AG04449 (cell line): ENCODE data around the gene METRN.
"Not testable (repeated sequence)": the region's sequence is repeated elsewhere in the genome, so short reads cannot be mapped to it uniquely, and the experiment has no call there.

ENCODE experiments used
- CTCF ChIA-PET: fragments of 350-600 bp; formaldehyde crosslinking; extraction: SDS; loops from one replicate; lab custom pipeline; 2021; ENCODE audit warnings: antibody characterized with exemption; lab: Yijun Ruan, JAX
- POLR2A ChIA-PET: fragments of 400-600, 350-600 bp; formaldehyde crosslinking; extraction: SDS; loops from one replicate; lab custom pipeline; 2020; ENCODE audit warnings: antibody characterized with exemption, inconsistent platforms; lab: Yijun Ruan, JAX
- DNase-seq: peaks from one replicate; pipeline ENCODE4 v3.0.0-alpha.2; 2010; ENCODE audit warnings: low read depth, low spot score
- H3K4me3 ChIP-seq: 2 replicates; pipeline ENCODE4 v1.5.1; 2011; ENCODE audit warnings: low read depth, mild to moderate bottlenecking, control low read depth, low read length
- TF ChIP-seq, protein P1 (sequence below): IDR thresholded peaks from one replicate; pipeline ENCODE4 v1.5.1; 2011; ENCODE audit warnings: mild to moderate bottlenecking, moderate library complexity, low read length, control low read depth, inconsistent platforms; ENCODE audit not compliant: insufficient read depth; ENCODE audit errors: missing control alignments

The METRN gene

DNA sequence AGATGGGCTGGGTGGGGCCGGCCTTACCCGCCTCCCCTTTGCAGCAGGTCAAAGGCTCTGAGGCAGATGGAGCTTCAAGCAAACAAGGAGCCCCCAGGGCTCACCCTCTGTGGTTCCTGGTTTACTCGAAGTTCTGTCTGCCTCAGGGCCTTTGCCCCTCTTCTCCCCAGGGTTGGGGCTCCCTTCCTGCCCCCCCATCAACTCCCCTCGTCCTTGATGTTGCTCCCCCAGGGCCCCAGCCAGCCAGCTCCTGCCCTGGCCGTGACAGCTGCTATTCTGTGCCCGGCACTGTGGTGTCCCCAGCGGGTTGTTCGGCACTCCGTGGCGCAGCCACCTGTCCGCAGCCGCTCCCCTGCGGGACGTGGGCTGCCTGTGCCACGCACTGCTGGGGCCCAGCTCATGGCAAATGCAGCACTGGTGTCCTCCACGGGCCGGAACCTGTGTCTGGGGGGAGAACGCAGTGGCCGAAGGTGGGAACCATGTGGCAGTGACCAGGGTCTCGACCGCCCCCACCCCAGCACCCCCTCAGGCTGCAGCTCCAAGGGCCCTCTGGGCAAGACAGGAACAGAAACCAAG, 4.3 kb upstream of the METRN start:
- POLR2A ChIA-PET: no interaction called here
- H3K4me3 ChIP-seq: no peak overlapping the region
- TF ChIP-seq, protein P1, sequence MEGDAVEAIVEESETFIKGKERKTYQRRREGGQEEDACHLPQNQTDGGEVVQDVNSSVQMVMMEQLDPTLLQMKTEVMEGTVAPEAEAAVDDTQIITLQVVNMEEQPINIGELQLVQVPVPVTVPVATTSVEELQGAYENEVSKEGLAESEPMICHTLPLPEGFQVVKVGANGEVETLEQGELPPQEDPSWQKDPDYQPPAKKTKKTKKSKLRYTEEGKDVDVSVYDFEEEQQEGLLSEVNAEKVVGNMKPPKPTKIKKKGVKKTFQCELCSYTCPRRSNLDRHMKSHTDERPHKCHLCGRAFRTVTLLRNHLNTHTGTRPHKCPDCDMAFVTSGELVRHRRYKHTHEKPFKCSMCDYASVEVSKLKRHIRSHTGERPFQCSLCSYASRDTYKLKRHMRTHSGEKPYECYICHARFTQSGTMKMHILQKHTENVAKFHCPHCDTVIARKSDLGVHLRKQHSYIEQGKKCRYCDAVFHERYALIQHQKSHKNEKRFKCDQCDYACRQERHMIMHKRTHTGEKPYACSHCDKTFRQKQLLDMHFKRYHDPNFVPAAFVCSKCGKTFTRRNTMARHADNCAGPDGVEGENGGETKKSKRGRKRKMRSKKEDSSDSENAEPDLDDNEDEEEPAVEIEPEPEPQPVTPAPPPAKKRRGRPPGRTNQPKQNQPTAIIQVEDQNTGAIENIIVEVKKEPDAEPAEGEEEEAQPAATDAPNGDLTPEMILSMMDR: no peak
- CTCF ChIA-PET: interaction anchor here (0.6 to 10.1 kb wide), 17 partner anchors 9 to 484 kb away, joined by 3 to 210 read pairs (median 4); partner anchors contain the start of genes CHTF18, CIAO3, RHOT2 and RPUSD1
- DNase-seq: no peak

DNA sequence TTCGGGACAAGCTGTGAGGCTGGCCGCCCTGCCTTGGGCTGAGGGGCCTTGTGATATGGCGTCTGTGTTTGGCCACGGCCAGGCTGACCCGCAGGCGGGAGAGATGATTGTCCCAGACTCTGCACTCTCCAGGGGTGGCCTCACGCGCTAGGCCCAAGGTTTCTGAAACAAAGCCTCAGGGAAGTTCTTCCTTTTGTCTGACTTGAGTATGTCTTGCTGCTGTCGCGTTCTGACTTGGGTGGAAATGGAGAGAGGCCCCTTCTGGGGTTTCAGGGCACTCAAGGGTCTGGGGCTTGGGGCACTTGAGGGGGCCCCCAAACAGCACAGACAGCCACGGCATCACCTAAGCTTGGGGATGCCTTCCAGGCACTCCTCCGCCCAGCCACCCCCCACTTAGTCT, 3.8 kb upstream of the METRN start:
- ChIA-PET POLR2A (no interaction called here), CTCF (interaction anchor here (0.7 to 10.1 kb wide), 12 partner anchors 9 to 483 kb away, joined by 3 to 210 read pairs (median 6); partner anchors contain the start of genes CHTF18, CIAO3, RPUSD1 and WDR24)
- no peak overlapping the region for H3K4me3 ChIP-seq
- DNase-seq: no peak
- TF ChIP-seq, protein P1: no peak

- no peak for DNase-seq
- CTCF ChIA-PET: interaction anchor here (0.6 to 10.1 kb wide), 32 partner anchors 8 to 399 kb away, joined by 3 to 210 read pairs (median 6); partner anchors contain the start of genes ANTKMT, CCDC78, CHTF18 and CIAO3
- no peak overlapping the region for H3K4me3 ChIP-seq
Observed at GRCh38 chr16:711548-712320, 3.2 kb upstream of the METRN start.

DNA sequence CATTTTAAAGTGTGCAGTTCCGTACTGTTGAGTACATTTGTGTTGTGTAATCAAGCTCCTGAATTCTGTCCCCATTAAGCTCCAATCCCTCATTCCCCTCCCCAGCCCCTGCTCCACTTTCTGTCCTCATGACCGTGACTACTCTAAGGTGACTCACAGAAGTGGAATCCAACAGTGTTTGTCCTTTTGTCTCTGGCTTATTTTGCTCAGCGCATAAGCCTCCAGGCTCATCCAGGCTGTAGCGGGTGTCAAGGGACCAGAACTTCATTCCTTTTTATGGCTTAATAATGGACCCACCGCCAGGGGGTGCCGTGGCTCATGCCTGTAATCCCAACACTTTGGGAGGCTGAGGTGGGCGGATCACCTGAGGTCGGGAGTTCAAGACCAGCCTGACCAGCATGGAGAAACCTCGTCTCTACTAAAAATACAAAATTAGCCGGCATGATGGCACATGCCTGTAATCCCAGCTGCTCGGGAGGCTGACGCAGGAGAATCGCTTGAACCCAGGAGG, 2.1 kb upstream of the METRN start:
- CTCF ChIA-PET: interaction anchor here (0.6 to 10.1 kb wide), 31 partner anchors 7 to 401 kb away, joined by 3 to 210 read pairs (median 6); partner anchors contain the start of genes ANTKMT, CCDC78, CHTF18 and CIAO3
- POLR2A ChIA-PET: interaction anchor here (1.1 kb wide), 2 partner anchors 9 to 70 kb away, joined by 4 read pairs; no protein-coding TSS in a partner anchor
- DNase-seq: peak; percentile 79
- not testable (repeated sequence) for H3K4me3 ChIP-seq
- TF ChIP-seq, protein P1: peak; percentile 30

More at GRCh38 chr16:711548-712320, 3.2 kb upstream of the METRN start:
- POLR2A ChIA-PET: interaction anchor here (1.1 kb wide), 2 partner anchors 10 to 71 kb away, joined by 4 read pairs; no protein-coding TSS in a partner anchor
- TF ChIP-seq, protein P1: peak; percentile 96

- TF ChIP-seq, protein P1: no peak
- CTCF ChIA-PET: interaction anchor here (1.0 to 10.1 kb wide), 8 partner anchors 12 to 385 kb away, joined by 3 to 210 read pairs (median 29); partner anchors contain the start of genes CCDC78, CHTF18, CIAO3 and HAGHL
- no peak overlapping the region for H3K4me3 ChIP-seq
- POLR2A ChIA-PET: no interaction called here
- no peak for DNase-seq
Observed at GRCh38 chr16:714079-714478, 839 bp upstream of the METRN start.
